ENCODE measurements around the gene ATL2.

- no peak for TF ChIP-seq CTCF (IDR thresholded peaks at IDR 0.05; ENCODE audit: borderline replicate concordance, extremely low read depth, low read length, poor library complexity, severe bottlenecking)
- no peak for TF ChIP-seq EZH2 (IDR thresholded peaks at IDR 0.05; ENCODE audit: borderline replicate concordance, low read depth, low read length, severe bottlenecking)
These were observed 120.5 kb downstream of the ATL2 start for GRCh38 chr2:38256610-38257009.

Data from DND-41 (cell line).